HG02943 (cell line): ENCODE results near the gene PEDS1.
"Not testable (repeated sequence)": the region's sequence is repeated elsewhere in the genome, so short reads cannot be mapped to it uniquely, and the experiment has no call there.

Experiments
- ATAC-seq: cut with Tn5 transposase; IDR thresholded peaks from one replicate; pipeline ENCODE4 v1.9.1; 2021; ENCODE audit warnings: mild to moderate bottlenecking, low read depth, moderate library complexity; ENCODE audit not compliant: unreplicated experiment

The PEDS1 gene

GRCh38 chr20:50165684-50166554, 12.4 kb upstream of the PEDS1 start:
- ATAC-seq: no peak

DNA sequence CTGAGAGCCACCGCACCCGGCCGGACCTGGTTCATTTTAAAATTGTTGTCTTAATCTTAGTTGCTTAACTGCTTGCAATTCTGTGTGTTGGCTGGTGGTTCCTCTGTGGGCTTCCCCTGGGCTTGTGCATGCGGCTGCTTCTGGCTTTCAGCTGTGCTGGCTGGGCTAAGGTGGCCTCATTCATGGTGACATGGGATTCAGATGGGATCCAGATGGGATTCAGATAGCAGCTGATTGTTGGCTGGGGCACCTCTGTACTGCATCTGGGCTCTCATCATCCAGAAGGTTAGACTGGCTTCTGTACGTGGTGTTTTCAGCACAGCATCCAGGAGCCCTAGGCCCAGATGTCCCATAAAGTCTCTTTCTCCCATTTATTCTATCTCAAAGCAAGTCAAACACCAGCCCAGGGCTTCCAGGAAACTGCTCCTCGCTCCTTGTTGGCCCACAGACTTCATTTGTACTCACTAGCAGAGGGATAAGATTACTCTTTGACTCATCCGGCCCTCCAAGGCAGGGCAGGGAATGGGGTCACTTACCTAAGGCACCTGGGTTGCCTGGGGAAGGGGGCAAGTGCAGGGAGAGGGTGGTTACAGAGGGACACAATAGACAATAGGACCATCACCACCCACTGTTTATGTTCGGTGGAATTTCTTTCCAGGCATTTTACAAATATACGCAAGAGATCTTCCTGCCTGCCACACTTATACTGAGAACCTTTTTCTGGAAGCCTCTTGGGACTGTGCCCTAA, 10.2 kb upstream of the PEDS1 start:
- no peak for ATAC-seq

GRCh38 chr20:50161494-50161893, 8.0 kb upstream of the PEDS1 start:
- ATAC-seq: not testable (repeated sequence)

- peak; percentile 12 for ATAC-seq
Measured at GRCh38 chr20:50153153-50153499, 397 bp downstream of the PEDS1 start.

DNA sequence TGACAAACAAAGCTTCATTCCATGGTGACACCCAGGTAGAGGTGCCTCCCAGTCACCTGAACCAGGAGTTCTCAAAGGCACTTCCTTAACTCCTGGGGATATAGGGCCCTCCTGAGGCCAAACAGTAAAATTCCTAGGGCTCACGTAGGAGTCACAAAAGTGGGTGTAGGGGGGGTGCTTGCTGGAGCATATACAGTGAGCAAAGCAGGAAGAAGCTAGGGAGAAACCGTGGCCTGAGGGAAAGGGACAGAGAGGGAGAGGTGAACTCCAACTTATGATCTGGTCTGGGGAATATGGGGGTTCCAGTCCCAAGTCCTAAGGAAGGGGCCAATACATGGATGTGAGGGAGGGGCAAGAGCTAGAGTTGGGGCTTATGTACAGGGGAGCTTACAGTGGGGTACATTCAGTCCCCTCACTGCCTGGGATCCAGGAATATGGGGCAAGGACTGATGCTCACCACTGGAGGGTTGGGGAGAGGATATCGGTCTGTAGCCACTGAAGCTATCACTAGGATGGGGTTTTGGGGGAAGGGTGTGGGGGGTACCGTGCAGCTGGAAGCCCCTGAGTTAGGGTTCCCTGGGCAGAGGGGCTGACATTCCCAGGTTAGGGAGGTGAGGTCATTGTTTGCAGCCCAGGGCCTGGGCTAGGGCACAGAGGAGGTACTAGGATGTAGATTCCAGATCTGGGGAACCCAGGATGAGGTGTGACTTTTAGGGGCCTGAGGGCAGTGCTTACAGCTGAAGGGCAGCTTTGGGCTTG, 950 bp downstream of the PEDS1 start:
- no peak for ATAC-seq

DNA sequence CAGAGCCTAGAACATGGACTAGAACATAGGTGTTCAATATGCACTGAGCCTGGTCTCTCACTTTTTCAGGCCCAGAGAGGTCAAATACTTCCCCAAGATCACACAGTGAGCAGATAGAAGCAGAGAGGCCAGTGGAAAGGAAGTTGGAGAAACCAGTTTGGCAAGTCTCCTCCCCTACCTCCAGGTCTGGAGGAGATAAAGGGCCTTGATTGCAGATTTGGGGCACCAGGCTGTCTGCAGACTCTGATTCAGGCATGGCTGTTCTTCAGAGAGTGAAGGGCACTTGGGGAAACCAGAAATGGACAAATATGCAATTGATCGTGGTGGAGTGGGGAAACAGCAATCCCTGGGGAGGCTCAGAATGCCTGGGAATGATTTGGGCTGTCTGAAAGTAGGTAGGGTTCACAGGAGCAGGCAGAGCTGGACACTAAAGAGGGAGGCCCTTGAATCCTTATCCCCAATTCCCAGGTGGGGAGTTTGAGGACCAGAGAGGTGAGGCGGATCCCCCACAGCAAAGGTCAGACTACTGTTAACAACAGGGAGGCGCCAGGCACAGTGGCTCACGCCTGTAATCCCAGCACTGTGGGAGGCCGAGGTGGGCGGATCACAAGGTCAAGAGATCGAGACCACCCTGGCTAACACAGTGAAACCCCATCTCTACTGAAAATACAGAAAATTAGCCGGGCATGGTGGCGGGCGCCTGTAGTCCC, 2.3 kb downstream of the PEDS1 start:
- ATAC-seq: no peak

DNA sequence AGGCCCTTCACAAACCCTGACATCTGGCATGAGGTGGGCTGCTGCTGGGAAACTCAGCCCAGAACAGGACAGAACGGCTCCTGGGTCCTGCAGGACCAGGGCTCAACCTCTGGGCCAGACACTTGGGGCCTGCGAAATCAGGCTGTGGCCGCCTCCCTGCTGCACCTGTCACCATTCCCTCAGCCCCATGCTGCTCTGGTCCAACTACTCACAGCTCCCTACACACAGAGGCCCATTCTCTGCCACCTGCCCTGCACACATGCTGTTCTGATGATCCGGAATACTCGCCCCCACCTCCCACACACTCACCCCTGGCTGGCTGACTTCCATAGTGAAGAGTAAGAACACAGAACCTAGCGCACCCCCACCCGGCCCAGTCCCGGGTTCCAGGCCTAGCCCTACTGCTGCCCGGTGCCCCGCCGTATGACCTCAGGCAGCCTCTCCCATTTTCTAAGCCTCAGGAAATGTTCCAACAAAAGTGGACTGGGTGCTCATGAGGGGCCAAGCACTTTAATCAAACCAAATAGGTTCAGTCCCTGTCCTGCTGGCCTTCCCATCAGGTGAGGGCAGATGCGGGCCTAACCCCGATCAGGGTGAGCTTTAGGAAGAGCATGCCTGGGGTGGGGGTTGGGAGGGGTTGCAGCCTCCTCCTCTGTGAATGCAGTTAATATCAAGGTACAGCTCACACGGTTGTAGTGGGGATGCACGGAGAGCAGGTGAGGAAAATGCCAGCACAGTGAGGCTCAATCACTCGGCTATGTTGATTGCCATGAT, 3.9 kb downstream of the PEDS1 start:
- no peak for ATAC-seq

DNA sequence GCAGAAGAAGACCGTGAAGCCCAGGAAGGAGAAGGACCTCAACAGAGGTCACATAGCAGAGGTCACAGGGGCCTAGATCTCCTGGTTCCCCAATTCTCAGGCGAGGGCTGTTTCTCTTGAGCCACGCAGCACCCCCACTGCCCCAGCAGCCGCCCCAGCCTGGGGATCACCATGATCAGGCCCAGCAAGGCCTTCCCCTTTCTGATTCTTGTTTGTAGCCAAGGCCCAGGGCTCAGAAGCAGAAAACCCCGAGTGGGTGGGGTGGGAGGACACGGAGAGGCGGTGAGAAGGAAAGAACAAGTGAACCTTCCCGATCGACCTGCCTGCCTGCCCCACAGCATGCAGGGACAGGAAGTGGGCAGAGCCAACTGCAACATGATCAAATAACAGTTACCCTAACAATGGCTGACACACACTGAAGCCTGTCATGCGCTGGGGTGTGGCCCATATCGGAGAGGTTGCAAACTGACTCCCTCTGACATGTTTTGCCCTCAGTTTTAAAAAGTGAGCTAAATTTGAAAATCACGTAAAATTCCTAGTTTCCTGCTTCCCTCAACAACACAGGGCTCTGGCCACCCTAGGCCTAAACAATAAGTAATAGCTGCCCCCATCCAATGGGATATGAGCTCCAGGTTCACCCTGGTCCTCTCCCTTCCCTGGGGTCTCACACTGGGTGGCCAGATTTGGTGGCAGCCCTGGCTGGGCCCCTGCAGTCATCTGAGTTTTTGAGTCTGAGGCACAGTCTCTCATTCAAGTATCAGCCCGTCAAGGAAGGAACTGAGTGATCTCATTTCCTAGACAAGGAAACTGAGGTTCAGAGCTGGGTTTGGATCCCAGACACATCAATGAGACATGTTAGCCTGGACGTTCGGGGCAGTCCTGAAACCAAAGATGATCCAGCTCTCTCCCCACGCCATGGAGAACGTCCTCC, 6.5 kb downstream of the PEDS1 start:
- ATAC-seq: peak; percentile 59

DNA sequence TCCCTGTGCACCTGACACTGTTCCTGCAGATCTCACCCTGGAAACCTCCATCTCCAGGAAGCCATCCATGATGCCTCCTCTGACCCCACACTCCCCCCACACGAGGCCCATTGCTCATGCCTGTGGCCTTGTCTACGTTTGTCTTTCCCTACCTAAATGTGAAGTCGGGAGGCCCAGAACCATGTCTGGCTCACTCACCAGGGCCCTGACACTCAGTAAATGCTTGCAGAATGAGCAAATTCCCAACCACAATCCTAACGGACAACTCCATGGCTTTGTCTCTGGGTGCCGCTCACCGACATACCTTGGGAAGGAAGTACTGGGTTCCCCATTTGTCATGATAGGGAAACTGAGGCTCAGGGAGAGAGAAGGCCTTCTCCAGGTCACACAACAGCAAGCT, 7.3 kb downstream of the PEDS1 start:
- no peak for ATAC-seq

DNA sequence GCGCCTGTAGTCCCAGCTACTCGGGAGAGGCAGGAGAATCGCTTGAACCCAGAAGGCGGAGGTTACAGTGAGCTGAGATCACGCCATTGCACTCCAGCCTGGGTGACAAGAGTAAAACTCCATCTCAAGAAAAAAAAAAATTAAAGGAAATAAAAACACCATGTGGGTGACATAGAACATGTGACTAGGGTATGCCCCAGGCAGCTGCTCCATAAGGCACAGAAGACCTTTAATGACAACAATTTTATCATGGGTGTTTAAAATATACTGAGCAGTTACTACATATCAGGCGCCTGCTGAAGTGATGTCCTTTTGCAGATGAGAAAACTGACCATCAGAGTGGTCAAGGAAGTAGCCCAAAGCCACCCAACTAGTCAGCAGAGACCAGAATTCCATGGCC, 8.0 kb downstream of the PEDS1 start:
- ATAC-seq: no peak

GRCh38 chr20:50144362-50144761, 9.2 kb downstream of the PEDS1 start:
- ATAC-seq: no peak

DNA sequence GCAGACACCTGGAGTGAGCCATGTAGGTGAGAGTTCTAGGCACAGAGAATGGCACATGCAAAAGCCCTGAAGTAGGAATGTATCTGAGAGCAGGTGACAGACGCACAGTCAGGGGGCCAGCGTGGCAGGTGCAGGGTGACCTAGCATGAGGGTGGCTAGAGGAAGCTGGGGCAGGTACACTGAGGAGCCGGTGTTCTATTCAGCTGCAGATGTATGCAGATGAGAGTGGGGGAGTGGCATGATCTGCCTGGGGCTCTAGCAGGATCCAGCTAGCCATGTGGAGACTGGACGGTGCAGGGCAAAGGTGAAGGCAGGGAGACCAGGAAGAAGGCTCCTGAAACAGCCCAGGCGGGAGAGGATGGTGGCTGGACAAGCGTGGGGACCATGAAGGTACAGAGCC, 10.7 kb downstream of the PEDS1 start:
- no peak for ATAC-seq

DNA sequence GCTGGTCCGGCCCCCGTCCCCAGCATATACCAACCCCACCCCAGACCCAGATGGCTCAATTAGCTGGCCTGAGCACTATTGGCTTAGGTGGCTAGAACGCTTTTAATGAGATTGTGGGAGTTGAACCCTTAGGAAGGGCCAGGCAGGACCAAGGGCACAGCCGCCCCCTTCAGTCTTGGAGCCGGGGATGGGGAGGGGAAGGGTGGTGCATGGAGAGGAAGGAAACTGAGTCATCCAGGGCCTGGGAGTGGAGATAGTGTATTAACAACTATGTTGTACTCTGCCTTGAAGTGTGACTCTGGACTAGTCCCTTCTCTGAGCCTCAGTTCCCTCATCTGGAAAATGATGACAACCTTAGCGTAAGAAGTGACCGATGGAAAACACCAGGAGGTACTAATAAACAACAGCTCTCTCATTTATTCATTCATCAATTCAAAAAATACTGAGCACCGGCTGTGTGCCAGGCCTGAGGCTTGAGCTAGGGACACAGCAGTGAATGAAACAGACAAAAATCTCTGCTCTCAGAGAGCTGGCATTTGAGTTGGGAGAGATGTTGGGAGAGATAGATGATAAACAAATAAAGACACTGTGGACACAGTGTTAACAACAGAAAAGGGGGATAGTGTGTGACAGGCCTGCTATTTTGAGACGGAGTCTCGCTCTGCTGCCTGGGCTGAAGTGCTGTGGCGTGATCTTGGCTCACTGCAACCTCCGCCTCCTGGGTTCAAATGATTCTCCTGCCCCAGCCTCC, 11.5 kb downstream of the PEDS1 start:
- ATAC-seq: no peak

- ATAC-seq: no peak
Measured at GRCh38 chr20:50141018-50141675, 12.4 kb downstream of the PEDS1 start.

- no peak for ATAC-seq
Measured at GRCh38 chr20:50140339-50140859, 13.1 kb downstream of the PEDS1 start.

DNA sequence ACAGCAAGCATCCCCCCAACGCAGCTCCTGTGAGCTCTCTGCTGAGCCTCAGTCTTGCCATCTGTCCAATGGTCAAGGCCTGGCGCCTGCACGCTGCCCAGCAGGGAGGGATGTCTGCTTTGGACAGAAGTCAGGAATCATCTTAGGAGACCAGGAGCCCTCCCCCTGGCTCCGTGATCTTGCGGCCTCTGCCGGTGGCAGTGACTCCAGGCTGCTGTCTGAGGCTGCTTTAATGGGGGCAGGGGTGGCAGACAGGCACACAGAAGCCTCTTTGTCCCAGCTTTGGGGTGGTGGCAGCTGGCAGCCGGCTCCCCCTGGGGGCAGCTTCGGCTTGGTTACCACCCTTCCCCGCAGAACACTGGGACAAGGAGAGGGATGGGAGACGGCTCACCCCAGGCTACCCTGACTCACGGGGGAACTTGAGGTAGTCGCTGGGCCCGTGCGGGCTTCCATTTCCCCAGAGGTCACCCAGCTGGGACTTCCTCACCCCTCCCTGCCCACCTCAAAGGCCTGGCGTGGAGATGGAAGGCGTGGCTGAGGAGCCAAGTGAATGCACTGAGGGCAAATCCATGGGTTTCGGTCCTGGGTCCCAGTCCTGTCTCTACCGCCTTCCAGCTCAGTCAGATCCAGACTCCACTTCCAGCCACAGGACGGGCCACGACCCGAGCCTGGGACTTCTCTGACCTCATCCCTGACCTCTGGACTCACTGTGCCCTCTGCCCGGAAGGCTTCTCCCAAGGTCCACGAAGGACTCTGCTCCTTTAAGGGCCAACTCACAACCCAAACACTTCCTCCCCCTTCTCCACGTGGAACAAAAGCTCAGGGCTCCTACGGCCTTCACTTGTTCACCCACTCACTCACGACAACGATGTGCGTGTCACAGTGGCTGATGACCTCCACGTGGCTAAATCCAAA, 14.8 kb downstream of the PEDS1 start:
- ATAC-seq: no peak
